SH-SY5Y (cell line): ENCODE results near the gene NGFR.

Experiments used
- GATA2 ChIP-seq: IDR thresholded peaks from 2 replicates; pipeline ENCODE4 v1.6.1; 2011; ENCODE audit warnings: mild to moderate bottlenecking, low read depth, low read length
- GATA3 ChIP-seq: IDR thresholded peaks from 2 replicates; pipeline ENCODE4 v1.6.1; 2011; ENCODE audit warnings: low read depth, mild to moderate bottlenecking, low read length, moderate library complexity

DNA sequence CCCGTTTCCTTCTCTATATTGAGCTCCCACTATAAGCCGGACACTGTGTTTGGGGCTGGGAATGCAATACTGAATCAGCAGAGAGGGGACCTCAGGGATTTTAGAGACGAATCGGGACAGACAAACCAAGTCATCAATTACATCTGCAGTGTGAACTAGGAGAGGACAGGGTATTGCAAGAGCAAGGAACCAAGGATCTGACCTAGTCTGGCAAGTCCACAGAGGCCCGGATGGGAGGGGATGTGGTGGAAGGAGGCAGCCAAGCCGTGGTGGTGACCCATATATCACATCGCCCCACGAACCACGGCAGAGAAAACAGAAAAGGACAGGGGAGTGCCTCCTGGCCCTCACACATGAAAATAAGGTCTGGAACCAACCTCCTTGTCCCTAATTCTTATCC is 52.5 kb downstream of the NGFR start:
- no peak for TF ChIP-seq GATA3
- TF ChIP-seq GATA2 = no peak
